TTC549 (cell line): ENCODE data around the gene DAPK2.
"Not testable (repeated sequence)": the region's sequence is repeated elsewhere in the genome, so short reads cannot be mapped to it uniquely, and the experiment has no call there.

ENCODE experiments used
- FAIRE-seq: peaks from 2 replicates; lab custom pipeline; 2012; peaks lifted over from hg19 to GRCh38; lab: Jason Lieb, UNC

Gene DAPK2

GRCh38 chr15:64053674-64054073, 7.4 kb upstream of the DAPK2 start:
- not testable (repeated sequence) for FAIRE-seq

DNA sequence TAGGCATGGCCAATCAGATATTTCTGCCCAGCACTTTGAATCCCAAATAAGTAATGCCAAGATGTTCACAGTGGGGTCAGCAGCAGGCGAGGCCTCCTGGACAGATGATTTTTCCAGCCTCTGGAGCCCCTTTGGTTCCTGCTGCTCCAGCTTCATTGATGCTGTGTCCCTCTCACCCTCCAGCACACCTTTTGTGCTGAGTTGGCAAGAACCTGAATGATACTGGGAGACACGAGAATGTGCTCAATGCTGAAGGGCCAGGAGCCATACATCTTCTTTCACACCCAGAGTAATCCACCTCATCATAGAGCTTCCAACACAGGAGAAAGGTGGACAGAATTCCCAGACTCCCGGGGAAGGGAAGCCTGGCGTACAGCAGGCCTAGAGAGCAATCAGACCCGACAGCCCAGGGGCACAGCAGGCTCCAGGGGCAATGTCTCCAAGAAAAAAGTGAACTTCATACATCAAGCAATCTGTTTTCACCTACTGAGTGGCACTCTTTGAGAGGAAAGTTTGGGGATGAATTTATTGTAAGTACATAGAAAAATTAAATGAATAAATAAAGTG, 6.7 kb upstream of the DAPK2 start:
- FAIRE-seq = no peak

- FAIRE-seq = no peak
Observed at GRCh38 chr15:64051407-64052259, 5.3 kb upstream of the DAPK2 start.

DNA sequence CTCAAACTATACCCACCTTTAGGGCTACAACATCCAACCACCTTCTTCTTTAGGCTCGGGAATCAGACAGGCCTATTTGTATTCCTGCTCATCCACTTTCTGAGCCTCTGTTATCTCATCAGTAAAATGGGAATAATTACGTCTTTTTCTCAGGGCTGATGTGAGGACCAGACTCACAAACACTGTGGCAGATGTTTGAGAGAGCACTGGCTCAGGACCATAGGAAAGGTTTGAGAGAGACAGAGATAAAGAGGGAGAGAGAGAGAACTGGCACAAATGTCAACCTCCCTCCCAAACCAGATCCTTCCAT, 4.8 kb upstream of the DAPK2 start:
- no peak for FAIRE-seq

DNA sequence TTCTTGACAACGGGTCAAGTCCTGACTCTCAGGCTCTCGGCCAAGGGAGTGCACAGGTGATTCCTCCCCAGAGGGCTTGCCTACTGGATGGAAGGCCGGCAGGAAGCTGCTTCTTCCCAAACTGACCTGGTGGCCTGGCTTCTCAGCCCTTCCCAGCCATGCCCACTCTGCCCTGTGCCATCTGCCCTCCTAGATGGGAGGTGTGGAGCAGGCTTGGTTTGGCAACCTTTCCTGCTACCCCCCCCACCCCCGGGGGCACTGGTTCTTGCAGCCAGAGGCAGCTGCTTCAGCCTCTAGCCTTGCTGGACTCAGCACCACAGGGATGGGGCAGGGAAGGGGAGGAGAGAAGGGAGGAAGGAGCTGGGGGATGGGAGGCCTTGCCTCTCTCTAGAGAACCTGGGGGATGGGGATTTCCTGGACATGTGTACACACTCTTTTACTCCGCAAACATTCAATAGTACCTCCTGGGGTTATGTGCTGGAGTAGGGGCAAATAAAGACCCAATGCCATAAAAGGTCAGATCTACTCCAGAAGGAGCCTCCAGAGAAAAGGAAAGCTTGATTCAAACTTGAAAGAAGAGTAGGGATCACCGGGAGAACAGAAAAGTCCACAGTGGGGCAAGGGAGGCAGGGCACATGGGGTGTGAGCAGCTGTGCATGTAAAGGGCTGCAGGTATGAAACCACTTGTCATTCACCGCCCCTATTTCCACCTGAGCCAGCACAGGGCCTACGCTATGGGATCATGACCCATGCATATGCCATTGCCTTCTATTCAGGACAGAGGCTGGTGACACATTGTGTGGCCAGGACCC, 4.2 kb upstream of the DAPK2 start:
- no peak for FAIRE-seq

GRCh38 chr15:64048781-64049460, 2.6 kb upstream of the DAPK2 start:
- FAIRE-seq = no peak

DNA sequence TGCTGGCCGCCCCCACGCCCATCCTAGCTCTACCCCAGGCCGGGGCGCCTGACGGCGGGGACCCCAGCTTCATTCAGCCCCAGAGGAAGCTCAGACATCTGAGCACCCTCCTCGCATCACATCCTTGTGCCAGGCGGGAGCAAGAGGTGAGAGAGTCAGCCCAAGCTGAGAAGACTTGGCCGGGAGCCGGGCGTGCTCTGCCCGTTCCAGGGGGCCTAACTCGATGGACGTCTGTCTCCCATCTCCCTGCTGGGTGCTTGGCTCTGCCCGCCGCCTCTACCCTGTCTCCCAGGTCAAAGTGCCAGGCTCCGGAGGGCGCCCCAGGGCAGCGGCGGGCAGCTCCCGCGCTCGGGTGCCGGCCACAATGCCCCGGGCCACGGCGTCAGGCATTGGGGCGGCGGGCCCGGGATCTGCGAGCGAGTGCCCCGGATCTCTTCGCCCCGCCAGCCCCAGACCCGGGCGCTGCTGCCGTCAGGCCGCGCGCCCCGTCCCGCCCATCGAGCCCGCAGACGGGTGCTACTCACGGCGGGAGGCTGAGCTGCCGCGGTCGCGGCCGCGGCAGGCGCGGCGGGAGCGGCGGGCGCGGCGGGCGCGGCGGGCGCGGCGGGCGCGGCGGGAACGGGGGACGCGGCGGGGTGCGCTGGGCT, 388 bp downstream of the DAPK2 start:
- no peak for FAIRE-seq

DNA sequence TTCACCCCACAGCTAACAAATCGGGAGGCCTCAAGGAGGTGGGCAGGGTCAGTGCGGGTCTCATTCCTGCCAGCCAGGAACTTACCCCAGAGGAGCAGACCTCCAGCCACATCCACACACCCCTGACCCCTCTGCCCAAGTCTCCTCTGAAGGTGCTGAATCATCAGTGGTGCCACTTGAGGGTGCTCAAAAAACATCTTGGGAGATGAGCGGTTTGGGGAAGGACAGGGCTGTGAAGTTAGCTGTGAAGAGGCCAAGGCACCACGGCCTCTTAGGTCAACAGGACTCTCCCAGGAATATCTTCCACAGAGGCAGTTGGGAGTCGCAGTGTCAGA, 1.2 kb downstream of the DAPK2 start:
- FAIRE-seq = no peak

DNA sequence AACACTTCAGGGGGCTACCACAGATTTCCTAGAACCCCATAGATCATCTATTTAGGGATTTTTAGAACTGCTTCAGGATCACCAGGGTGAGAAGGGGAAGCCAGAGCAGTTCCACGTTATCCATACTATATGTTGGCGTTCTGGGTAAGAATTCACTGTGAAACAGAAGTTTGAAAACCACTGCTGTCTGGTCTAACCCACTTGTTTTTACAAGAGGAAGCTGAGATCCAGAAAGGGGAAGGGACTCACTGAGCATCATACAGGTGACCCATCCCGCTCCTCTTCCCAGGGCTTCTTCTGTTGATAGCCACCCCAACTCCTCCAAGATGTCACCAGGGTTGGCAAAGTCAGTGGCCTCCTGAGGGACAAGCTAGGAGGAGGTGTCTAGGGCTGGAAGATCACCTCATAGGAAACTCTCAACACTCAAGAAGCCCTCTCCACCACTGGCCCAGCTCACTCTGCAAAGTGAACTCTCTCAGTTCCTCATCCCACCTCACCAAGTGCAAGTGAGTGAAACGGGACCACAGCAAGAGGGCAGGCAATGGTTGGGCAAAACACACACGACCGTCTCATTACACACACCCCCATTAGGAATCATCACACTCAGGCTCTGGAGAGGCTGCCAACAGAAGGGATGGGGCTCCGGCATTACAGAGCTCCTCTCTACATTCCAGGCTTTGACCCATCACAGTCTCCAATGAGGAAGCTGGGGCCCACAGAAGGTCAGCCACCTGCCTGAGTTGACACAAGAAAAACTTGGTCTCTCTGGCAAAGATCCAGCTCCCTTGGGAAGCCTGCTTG, 1.8 kb downstream of the DAPK2 start:
- FAIRE-seq = no peak

DNA sequence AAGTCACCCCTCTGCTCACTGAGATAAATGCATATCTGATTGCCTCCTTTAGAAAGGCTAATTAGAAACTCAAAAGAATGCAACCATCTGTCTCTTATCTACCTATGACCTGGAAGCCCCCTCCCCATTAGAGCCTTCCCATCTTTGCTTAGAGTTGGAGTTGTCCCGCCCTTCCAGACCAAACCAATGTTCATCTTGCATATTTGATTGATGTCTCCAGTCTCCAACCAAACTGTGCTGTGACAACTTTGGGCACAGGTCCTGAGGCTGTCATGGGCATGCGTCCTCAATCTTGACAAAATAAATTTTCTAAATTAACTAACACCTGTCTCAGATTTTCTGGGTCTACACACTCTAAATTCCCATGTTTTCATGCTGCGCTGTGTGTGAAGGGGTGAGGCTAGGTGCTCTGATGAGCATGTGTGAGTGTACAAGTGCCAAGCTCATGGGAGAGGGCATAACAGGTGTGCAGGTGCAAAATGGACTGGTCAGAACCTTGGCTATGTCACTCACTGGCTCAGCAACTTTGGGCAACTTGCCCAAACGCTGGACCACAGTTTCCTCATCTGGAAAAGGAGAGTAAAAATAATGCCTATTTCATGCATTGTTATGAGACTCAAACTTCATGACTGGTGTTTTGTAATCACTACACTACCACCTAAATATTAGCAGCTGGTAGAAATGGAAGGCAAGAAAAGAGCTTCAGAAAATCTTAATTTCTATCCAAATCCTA, 7.2 kb downstream of the DAPK2 start:
- FAIRE-seq = no peak

DNA sequence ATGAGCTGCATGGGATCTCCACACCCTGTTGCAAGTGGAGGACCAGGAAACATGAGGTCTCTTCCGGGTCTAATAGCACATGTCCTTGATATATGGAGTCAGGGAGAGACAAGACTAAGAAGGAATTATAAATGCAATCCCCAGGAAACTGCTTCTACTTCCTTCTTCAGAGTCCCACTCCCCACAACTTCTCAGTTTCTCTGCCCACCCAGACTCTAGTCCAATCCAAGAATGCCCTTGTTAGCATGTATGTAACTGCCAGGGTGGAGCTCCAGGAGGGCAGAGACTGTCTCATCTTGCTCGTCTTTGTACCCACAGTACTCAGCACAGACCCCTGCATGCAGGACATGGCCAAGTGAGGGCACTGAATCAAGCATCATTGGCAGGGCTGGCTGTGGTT, 8.3 kb downstream of the DAPK2 start:
- no peak for FAIRE-seq

GRCh38 chr15:64037116-64037515, 9.2 kb downstream of the DAPK2 start:
- no peak for FAIRE-seq

DNA sequence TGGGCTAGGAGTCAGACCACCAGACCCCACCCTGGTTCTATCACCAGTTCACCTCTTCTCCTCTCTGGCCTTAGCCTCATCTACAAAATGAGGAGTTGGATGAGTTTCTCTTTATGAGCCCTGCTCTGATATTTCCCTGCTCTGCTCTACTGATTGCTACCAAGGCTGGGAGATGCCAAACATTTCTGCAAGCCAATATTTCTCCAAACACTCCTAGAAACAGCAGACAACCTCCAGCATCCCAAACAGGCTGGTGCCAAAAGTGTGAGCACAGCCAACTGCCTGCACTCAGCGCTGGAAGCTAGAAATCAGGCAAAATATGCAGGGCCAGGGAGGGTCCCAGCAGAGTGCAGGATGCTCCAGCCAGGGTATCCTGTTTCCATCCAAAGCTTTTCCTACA, 10.8 kb downstream of the DAPK2 start:
- FAIRE-seq = no peak

DNA sequence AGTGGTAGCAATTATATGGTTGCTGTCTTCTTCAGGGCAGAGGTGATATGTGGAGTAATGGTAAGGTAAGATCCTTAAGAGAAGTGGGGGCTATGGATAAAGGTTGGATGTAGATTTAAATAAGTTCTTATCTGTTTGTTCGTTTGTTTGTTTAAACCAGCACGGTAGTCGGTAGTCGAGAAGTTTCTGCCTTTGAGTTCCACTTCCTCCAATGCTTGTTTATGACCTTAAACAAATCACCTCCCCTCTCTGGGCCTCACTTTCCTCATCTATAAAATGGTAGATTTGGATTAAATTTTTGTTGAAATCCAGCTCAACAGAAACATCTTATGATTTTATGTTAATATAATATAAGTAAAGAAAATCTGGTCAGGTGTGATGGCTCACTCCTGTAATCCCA, 11.8 kb downstream of the DAPK2 start:
- FAIRE-seq = no peak

GRCh38 chr15:64032329-64032728, 14.0 kb downstream of the DAPK2 start:
- no peak for FAIRE-seq

GRCh38 chr15:64030123-64030522, 16.2 kb downstream of the DAPK2 start:
- FAIRE-seq = no peak

GRCh38 chr15:64029633-64030032, 16.7 kb downstream of the DAPK2 start:
- FAIRE-seq = no peak

- no peak for FAIRE-seq
Observed at GRCh38 chr15:64029110-64029509, 17.2 kb downstream of the DAPK2 start.

DNA sequence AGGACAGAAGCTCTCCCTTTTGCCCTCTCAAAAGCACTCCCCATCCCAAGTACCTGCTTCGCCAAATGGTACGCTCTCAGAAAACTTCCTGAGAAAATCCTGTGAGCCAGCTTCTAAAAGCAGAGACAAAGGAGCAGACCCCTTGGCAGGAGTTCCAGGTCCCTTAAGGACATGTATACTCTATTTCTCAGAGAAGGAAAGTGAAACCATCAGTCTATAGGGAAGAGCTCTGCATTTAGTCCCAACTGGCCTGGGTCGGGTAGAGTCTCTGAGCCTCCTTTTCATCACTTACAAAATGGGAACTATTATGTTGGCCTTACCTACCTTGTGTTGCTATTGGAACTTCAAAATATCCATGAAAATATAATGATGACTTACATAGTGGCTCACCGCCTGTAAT, 19.7 kb downstream of the DAPK2 start:
- FAIRE-seq = no peak

DNA sequence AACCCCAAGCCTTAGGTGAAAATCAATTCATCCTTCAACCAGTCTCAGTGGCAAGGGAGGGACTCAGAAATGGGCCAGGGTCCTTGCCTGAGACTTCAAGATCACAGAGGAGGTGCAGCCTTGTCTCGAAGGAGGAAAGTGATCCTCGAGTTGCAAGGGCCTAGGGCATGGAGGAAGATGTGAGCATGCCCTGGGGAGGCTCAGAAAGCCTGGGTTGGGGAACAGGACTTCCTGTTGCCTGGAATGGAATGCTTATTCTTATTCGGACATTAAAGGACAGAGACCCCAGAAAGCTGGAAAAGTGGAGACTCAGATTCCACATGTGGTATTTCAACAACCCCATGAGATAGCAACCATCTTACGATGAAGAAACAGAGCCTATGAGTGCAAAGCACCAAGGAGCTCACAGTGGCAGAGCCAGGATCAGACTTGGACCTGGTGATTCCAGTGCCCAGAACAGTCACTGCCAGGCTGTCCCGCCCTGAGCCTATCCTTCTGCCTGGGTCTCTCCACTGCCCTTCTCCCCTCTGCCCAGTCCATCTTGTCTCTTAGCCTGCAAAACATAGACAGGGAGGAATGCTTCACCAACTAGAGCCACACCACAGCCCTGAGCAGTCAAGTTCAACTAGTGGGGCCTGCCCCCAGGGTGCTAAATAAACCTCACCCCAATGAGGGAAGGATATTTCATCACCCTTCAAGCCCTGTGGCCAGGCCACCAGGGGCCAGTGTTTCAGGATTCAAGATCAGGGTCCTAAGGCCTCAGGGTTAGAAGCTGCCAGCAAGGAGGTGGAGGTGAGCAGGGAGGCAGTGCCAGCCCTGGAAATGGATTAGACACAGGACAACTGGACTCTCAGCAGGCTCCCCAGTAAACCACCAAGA, 21.9 kb downstream of the DAPK2 start:
- FAIRE-seq = no peak
